GM18873 (cell line): ENCODE data around the gene PLAGL2.

Experiments
- ATAC-seq: cut with Tn5 transposase; IDR thresholded peaks from one replicate; pipeline ENCODE4 v1.9.1; 2021; ENCODE audit warnings: mild to moderate bottlenecking, moderate library complexity, moderate number of reproducible peaks; ENCODE audit not compliant: unreplicated experiment, low FRiP score

Gene PLAGL2

DNA sequence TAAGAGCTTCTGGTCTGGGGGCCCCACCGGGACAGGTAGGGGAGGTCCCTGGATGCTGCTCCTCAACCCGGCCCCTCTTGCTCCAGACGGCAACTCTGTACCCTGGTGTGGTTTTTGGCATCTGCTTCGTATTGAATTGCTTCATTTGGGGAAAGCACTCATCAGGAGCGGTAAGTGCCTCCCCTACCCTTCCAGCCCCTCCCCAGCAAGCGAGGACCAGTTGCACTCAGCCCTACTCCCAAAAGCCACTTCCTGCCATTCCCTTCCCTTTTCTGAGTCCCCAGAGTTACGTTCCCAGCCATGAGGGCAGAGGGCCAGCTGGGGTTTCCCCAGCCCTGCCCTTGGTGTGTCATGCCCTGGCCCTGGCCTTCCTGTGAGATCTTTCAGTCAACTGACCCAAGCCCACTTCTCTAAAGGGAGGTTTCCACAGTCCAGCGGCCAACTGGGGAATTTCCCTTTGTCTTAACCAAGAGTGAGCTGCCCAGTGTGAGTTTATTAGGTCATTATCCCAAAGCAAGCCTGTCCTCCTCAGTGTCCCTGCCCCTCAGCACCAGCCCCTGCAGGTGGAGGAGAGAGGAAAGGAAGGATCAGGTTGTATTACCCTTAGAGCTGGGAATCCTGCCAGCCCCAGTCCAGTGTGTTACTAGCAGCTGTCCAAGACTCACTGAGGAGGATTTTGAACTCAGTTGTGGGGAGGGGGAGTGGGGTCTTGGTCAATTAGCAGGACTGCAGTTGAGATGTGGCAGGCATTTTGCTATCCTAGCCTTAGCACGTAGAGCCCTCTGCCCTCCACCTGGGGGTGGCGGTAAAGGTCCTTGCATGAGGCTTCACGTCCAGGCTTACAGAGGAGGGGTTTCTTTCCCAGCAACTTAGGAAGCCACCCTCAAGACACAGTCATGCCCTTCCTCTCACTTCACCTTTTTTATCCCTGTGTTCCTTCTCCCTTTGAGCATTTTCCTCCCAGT, 52.2 kb downstream of the PLAGL2 start:
- ATAC-seq, result no peak

DNA sequence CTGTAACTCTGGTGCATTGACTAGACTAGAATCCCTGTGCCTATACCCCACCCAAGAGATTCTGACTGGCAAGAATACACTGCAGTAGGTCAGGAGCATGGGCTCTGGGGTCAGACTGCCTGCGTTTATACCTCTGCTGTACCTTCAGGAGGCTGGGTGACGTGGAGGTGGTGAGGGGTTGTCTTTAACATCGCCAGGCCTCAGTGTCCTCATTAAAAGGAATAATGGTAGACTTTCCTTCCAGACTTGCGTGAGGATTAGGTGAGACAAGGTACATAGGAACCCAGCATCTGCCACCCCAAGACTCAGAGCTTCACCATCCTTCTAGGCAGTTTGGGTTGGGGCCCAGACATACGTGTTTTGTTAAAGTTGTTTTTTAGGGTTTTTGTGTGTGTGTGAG, 53.8 kb downstream of the PLAGL2 start:
- ATAC-seq, result no peak

- ATAC-seq, result no peak
Measured at GRCh38 chr20:32153156-32153665, 54.3 kb downstream of the PLAGL2 start.

GRCh38 chr20:32152421-32153155, 55.0 kb downstream of the PLAGL2 start:
- no peak for ATAC-seq

- no peak for ATAC-seq
Measured at GRCh38 chr20:32150291-32150848, 57.2 kb downstream of the PLAGL2 start.

DNA sequence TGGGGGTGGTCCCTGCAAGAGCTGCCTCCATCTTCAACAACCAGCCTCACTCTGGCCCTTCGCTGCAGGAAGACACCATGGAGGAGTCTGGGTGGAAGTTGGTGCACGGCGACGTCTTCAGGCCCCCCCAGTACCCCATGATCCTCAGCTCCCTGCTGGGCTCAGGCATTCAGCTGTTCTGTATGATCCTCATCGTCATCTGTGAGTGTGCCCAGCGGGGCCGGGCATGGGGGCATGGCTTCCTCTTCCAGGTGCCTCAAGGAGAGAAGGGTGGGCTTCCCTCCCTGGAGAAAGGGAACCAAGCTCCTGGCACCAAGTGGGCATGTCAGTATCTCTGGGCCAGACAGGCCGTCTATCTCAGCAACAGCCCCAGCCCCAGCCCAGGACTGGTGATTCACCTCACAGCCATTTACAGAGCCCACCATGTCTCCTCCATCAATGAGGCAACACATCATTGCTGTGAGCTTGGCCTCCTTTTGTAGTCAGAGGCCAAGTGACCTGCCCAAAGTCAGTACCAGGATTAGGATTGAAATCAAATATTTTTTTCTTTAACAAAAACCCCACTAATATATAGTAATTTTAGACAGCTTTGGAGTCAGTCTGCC, 57.9 kb downstream of the PLAGL2 start:
- ATAC-seq, result no peak

GRCh38 chr20:32144898-32145662, 62.5 kb downstream of the PLAGL2 start:
- no peak for ATAC-seq

DNA sequence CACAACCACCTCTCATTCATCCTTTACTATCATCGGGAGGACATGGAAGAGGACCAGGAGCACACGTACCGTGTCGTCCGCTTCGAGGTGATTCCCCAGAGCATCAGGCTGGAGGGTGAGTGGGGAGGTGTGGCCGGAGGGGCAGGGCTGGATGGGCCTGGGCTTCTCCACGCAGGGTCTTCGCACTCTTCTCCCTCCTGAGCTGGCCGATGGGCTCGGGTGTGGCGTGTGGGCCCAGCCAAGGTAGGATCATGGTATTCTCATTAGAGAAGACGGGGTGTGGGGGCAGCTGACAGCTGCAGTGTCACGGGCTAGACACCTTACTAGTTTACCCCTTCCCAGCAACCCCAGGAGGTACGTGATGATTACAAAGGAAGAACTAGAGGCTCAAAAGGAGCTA, 64.6 kb downstream of the PLAGL2 start:
- no peak for ATAC-seq
